Hepatic stellate cell (primary cell): ENCODE data around the gene OLFML2B.
A peak's percentile ranks its signal among the peaks of the same experiment; 100 is the strongest.

ENCODE experiments used
- DNase-seq: peaks from one replicate; pipeline ENCODE4 v3.0.0; 2011; ENCODE audit warnings: low spot score

OLFML2B gene

DNA sequence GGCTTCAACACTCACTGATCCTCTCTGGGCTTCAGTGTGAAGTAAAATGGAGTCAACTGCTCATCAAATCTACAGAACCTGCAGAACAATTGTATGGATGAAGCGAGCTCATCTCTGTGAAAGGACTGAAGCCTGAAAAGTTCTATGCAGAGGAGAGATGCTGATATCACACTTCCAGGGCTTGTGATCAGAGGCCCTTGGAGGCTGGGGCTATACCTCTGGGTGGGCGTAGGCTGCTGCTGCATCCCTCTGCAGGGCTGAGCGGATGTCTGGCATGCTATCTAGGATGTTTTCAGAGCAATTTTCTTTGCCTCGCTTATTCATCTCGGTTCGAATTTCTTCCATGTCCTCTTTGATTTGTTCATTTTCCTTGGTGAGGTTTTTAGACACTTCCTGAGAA is 17.6 kb downstream of the OLFML2B start:
- DNase-seq, result no peak

DNA sequence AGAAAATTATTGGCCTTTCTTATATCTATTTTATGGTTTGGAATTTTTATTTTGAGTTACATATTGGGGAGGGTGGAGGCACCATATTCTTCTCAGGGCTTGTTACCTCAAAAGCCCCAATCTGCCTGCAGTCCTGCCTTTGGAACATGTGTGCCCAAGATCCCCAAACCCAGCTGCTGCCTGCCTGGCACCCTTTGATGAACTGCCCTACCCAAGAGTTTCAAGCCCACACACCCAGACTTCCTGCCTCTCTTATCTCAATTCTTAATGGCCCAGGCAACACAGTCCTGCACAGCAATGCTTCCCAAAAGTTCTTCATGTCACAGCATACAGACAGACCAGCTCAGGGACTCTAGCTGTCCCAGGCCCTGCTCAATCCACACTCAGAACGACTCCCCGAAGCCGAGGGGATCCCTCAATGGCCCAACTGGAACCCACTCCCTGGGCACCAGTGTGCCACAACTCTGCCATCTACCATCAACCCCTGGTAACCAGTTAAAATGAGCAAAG is 19.2 kb downstream of the OLFML2B start:
- DNase-seq, result no peak

DNA sequence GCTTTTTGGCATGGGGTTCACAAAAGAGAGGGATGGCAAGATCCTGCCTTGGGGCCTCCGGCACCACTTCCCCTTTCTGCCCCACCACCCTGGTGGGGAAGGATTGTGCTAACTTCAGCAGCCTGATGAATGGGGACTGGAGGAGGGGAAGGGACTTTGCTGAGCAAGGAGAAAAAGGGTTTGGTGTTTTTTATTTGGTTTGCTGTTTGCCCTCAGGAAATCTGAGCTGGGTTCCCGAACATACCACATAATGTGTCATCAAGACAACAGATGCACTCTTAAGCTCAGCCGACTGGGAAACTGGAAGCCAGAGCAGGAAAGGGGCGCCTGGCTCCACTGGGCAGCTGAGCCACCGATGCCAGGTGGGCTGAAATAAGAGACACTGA is 19.8 kb downstream of the OLFML2B start:
- peak; percentile 60 for DNase-seq

DNA sequence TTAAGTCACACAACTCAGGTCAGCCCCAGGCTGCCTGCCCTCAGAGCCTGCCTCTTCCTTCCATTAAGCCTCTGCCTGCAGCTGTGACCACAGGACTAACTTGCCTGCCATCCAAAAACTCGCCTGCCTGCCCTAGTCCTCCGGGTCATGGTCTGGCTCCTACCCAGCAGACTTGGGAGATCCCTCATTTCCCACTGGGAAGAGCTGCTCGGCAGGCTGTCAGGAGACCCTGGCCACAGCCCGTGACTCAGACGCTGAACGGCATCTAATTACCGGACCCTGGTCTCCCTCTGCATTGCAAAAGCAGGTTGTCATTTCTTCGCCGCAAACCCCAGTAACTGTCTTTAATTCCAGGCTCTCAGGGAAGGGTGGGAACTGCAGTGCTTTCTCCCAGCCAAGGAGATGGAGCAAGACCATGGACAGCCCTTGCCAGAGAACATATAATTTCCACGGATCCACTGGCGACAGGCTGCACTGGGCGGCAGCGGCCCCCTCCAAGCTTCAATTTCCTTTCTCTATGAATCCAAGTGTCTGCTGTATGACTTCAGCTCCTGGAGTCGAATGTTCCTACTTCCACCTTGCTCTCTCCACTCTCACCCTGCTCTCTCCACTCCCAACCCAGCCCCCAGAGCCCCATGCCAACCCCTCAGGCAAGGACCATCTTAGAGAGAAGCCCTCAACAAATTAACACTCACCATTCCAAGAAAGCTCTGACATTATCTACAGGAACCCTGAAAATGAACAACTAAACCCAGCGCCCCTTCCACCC is 20.4 kb downstream of the OLFML2B start:
- DNase-seq, result no peak

DNA sequence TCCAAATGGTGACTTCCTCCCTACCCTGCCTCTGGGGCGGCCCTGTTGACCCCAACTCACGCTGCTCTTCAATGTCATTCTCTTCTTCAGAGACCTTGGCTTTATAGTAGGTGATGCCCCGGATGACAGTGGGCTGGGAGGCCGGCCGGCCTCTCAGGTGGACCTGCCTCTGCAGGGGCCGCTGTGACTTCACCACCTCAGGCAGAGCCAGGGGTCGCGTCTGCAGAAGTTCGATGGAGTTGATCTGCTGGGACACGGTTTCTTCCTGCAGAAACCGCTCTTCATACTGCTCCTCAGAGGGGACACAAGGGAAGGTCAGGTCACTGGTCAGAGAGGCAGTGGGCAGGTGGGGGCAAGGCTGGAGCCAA is 23.6 kb downstream of the OLFML2B start:
- no peak for DNase-seq

DNA sequence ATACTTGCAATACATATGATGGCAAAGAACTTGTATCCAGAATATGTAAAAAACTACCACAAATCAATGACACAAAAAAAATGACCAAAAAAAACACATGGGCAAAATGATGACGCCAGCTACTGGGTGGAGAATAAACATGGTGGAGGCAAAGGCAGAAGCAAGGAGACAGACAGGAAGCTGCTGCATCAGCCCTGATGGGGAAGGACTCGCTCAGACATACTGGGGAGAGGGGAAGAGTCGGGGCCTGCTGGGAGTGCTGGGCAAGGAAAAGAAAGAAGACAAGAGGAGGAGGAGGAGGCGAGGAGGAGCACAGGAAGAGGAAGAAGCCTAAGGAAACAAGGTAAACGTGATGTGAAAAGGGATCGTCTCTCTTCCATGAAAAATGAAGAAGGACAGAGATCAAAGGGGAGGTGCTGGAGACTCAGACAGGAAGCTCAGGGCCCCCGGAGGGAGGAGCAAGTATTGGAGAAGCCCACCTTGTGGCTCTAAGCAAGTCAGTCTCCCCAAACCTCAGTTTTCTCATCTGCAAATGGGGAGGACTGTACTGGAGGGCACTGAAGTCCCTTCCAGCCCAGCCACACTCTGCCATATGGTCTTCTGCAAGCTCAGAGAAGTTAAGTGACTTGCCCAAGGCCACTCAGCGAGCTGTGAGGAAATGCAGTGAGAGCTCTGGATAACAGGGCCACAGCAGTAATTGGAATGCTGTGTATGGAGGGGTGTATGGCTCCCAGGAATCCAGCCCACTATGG is 24.2 kb downstream of the OLFML2B start:
- DNase-seq, result no peak

DNA sequence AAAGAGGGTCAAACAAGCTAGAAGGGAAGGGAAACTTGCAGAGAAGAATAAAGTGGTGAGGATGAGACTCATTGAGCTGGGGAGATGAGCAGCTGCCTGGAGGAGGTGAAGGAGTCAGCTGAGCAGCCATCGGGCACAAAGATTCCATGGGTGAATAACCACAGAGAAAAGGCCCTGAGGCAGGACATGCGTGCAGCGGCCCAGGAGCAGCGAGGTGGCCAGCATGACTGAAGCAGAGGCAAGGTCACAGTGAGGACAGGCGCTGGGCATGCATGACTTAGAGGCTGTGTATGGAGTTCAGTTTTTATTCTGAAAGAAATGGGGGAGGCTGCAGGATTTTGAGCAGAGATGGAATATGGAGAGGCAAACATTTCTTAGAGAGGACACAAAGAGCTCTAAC is 24.9 kb downstream of the OLFML2B start:
- no peak for DNase-seq

DNA sequence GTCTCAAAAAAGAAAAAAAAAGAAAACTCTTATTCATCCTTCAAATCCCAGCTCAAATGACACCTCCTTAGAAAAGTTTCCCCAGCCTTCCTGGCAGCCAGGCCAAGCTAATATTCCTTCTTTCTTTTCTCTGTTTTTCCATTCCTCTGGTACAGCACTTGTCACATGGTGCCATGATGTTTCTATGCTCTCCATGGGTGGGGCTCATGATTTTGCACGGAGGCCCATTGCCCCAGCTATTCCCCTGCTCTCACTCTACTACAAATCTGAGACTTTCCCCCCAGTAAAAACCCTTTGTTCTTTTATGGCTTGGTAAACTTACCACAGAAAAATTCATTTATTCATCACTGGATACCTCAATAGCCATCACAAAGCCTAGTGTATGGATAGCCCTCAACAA is 26.5 kb downstream of the OLFML2B start:
- DNase-seq, result no peak

DNA sequence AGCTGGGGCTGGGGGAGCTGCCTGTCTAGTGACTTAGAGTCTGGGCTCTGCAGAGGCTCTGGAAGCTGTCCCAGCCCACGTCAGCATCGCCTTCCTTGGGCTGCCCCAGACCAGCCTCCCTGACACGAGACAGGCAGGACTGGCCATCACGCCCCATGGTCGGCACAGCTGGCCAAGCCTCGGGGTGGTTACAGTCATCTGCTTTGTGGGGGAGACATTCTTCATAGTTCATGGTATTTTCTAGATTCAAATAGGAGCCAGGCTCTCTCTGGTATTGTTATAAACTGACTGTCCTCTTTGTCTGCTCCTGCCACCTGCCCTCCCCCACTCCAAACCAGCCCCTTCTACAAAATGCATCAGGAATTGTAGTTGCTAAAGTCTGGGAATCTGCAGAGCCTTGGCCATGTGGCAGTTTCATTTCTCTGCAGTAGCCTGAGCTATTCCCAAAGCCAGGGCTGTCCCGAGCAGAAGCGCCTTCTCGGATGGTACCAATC is 29.4 kb downstream of the OLFML2B start:
- DNase-seq, result peak; percentile 32

DNA sequence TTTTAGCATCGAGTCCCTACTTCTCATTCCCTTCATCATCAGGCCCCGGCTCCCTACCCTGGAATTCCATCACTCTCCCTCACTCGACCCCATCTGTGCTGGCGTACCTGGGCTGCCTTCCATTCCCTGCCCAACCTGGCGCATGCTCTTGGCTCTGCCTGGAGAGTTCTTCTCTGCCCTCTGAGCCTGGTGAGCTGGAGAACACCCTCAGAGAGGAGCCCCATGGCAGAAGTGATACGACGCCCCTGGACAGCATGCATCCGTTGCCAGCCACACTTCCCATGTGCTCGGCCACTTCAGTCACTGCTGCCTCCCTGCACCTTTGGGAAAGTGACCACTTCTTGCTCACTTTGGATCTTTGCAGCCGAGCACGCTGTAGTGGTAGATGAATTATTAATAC is 30.1 kb downstream of the OLFML2B start:
- DNase-seq, result no peak

DNA sequence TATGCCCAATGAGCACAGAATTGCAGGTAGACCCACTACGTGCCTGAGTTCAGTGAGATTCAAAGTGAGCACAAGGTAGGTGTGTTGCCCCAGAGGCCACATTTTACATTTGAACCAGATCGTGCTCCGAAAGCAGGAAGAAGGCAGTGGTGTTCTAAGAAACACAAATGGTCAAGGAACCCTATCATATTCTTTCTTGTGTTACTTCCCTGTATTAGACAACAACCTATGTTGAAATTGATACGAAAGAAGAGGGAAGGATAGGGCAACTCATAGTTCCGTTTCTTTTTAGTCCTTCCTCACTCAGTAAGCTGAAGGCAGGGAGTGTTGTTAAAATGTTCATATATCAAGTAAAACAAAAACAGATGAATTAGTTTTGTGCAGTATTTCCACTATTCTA is 33.9 kb downstream of the OLFML2B start:
- no peak for DNase-seq

DNA sequence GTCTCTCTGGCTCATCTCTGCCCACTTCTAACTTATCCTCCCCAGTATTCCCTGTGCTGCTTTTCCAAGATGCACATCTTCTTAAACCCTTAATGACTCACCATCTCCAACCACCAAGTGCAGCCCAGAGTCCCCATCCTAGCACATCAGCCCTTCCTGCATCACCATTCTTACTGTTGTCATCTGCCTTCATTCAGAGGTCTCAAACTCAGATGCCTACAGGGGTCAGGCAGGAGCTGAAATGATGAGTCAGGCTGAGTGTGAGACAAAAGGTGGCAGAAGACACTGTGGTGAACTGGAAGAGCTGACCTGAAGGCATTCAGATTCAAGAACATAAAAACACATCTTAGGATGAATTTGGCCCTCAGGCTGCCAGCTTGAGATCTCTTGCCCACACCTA is 34.6 kb downstream of the OLFML2B start:
- no peak for DNase-seq

DNA sequence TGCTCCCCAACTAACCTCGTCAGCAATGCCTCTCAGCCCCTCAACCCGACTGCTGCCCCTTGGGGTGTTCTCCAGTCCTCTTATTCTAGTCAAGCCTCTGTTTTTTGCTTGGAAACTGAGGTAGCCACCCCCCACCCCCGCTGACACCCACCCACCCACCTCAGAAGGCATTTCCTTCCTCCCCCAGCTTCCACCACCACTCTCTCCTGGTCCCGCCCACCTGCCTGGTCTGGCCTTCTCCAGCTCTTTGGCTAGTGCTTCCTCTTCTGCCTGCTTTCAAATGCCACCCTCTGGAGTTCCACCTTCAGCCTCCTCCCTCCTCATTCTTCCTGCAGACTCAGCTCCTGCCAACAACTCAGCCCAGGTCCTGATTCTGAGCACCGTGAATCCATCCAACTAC is 35.3 kb downstream of the OLFML2B start:
- no peak for DNase-seq

DNA sequence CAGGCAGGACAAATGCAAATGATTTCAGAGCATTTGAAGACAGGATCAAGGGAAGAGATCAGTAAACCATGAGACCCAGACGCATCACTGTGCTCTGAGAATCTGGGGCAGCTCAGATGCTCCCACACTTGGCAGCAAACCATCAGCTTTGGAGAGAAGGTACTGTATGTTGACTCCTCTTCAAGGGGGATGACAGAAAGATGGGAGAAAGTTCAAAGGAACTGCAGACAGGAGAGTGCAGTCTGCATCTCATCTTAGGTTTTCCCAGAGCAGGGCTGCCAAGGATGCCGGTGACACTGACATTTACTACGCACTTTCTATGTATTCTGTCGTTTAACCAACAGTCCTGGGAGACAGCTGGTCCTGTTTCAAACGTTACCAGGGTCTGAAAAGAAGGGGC is 35.8 kb downstream of the OLFML2B start:
- DNase-seq, result no peak

DNA sequence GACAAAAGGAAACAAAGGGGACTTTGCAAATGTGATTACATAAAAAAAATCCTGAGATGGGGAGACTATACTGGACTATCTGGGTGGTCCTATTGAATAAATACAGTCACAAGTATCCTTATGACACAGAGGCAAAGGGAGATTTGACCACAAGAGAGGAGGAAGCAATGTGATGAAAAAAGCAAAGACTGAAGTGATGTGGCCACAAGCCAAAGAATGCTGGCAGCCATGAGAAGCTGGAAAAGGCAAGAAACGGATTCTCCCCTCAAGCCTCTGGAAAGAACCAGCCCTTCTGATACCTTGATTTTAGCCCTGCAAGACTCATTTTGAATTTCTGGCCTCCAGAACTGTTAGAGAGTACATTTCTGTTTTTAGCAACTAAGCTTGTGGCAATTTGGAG is 36.4 kb downstream of the OLFML2B start:
- no peak for DNase-seq

DNA sequence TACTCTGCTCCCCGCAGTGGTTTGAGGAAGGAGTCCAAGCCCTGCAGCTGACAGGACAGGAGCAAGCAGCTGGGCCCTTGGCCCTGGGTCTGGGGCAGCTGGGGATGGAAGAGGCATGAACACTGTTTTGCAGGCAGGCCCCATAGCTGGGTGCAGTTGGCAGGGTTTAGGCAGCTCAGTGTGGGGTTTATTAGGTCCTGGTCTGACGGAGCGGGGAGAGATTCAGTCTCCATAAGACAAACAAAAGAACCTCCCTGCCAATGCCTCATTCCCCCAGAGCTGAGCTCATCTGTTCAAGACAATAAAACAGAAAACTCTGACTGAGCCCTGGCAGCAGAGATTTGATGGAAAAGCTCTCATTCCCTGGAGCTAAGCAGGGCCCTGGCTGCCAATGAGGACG is 37.3 kb downstream of the OLFML2B start:
- no peak for DNase-seq

DNA sequence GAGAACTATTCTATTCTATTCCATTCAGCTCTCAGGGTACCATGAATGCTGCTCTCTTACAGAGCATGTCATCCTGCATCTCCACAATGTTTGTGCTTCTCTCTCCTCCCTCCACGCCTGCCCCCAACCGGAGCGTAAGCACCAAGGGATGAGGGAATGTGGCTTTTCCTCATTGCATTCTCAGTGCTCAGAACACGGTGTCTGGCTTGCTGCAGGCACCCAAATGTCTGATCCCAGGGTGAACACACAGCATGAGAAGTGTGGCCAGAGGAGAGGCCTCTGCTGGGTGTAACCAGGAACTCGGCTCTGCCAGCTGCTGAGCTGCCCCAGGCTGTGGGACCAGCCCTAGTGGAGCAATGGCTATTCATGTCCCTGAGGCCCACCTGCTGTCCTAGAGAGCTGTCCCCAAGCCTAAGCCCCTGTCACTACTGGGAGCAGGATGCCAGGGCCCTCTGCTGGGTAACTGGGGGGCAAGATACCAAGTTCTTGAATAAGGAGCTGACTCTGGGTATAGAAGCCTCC is 38.3 kb downstream of the OLFML2B start:
- no peak for DNase-seq

DNA sequence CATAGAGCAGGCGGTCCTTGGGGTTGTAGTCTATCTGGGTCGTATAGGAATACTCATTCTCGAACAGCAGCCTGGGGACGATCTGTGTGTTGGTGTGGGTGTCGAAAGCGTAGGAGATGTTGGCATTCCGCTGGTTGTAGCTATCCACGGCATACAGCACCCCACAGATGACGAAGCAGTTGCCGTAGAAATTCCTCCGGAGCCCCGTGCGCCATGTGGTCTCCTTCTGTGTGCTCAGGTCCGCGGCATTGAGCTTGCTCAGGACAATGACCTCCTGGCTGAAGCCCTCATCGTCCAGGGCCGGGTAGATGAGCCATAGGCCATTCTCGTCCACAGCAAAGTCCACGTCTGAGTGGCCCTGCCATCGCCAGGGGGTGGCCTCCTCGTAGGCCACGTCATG is 39.9 kb downstream of the OLFML2B start:
- no peak for DNase-seq

DNA sequence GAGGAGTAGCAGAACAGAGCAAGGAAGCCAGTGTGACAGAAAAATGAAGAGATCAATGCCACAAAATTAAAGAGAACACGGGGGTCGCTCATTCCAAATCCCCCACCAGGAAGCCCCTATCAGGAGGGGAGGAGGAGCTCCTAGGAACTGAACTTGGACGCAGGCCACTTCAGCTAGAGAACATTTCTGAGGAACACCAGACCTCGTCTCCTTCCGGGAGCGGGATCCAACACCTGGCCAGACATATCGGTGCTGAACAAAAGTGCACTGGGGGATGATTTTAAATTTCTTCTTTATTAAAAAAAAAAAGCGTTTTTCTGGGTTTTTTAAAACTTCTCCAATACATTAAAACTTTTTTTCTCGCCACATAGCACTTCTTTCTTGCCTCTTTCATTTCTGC is 40.8 kb downstream of the OLFML2B start:
- DNase-seq, result no peak

DNA sequence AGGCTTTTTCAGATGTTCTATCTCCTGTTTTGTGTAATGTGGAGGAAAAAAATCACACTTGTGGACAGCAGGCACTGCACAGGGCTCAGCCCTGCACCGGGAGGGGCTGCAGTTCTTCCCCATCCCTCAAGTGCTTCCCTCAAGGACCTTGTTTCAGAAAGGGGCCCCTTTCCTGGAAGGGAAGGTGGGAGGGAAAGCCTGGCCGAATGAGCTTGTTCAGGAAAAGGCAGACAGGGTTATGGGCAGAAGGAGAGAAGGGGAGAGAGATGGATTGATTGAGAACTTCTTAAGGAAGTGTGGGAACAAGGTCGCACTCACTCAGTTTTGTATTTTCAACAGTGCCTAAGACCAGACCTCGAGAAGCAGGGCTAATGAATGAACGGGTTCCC is 41.2 kb downstream of the OLFML2B start:
- DNase-seq, result no peak

DNA sequence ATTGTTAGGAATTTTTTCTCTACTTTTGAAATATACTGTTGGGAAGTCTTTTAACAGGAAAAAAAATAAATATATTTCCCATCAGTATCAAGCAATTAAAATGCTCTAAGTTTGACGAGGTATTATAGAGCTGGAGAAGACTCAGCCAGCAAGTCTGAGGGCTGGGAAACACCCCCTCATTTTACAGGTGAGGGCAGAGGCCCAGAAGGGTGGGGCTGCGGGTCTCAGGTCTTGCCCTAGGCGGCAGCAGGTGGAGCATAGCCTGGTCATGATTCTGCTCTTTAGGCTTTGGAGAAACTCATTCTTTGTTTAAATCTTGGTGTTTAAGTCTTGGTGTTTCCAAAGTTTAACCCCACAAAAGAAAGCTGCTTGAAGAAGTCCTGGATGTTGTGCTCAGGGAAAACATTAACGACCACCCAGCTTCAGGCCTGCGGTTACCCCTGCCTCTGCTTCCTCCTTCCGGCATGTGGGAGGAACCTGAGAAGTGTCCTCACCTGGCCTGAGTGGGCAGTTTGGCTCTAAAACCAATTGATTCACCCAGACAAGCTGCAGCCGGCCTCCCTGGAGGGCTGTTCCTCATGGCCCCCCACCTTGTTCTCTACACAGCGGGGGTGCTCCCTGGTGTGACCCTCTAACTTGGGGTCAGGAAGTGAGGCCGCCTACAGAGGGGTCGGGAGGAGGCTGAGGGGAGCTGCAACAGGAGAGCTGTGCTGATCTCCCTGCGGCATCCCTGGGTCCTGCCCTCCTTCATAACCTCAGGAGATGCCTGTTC is 41.7 kb downstream of the OLFML2B start:
- DNase-seq, result no peak

DNA sequence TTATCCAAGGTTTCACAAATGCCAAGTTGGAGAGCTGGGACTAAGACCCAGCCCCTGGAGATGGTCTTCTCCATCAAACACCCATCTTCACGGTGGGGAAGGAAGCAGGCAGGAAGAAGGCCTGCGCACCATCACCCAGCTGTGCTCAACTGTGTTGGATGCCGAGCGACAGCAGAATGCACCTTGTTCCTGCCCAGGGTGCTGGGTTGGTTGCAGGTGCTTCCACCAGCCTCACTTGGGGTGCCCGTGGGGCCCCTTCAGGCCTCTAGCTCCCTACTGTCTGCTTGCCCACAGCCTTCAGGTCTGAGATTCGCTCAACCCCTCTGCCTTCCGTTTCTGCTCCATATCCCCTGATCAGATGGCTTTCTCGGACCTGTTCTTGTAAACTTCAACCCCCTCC is 42.5 kb downstream of the OLFML2B start:
- DNase-seq, result no peak
